ENCODE results near the gene GLIS2. TPM values are rescaled to one million over a fixed set of nuclear protein-coding genes. Genes with fewer than 3 reads are reported as not detected.

GLIS2 gene
- 0.53 and 0.77 TPM in 2 replicates for total RNA-seq

DNA sequence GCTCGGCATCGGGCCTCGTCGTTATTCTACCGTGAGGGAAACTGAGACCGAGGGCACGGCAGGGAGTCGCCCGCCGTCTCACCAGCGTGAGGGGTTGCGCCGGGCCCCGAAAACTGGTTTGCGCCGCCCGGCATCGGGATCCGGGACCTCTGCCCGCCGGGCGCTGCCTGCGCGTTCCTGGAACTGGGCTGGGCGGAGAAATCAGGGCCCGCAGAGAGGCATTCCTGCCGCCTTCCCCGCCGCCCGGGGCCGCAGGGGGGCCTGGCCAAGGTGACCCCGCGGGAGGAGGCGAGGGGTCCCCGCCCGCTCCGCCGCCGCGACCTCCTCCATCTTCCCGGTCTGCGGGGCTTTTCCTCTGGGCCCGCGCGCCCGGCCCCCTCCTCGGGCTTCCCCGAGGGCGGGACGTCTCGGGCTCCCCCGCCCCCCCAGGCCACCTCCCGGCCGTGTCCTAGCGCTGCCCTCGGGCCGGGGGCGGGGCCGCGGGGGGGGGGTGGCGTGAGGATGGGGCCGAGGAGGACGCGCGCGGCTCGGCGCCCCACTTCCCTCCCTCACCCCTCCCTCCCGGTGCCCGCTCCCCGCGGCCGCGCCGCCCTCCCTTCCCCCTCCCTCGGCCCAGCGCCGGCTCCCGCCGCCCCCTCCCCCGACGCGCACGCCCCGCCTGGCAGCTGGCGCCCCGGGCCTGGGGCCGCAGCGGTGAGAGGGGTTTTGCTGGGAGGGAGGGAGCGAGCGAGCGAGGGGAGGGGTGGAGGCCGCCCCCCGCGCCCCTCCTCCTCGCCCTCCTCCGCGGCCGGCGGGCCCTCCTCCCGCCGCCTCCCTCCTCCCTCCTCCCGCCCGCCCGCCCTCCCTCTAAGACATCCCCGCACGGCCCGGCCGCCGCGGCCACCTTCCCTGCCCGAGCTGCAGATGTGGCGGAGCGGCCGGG lies at the start of gene GLIS2:
Gene GLIS2, plus strand, starts transcription at position 882 of the 922 bp plus-strand sequence. CDS start 16,214 bp downstream, outside the sequence.
- H3K4me3 ChIP-seq (ENCODE audit: low read depth, low read length): peak within 1 kb of the TSS; percentile 52
- TF ChIP-seq, protein P1, sequence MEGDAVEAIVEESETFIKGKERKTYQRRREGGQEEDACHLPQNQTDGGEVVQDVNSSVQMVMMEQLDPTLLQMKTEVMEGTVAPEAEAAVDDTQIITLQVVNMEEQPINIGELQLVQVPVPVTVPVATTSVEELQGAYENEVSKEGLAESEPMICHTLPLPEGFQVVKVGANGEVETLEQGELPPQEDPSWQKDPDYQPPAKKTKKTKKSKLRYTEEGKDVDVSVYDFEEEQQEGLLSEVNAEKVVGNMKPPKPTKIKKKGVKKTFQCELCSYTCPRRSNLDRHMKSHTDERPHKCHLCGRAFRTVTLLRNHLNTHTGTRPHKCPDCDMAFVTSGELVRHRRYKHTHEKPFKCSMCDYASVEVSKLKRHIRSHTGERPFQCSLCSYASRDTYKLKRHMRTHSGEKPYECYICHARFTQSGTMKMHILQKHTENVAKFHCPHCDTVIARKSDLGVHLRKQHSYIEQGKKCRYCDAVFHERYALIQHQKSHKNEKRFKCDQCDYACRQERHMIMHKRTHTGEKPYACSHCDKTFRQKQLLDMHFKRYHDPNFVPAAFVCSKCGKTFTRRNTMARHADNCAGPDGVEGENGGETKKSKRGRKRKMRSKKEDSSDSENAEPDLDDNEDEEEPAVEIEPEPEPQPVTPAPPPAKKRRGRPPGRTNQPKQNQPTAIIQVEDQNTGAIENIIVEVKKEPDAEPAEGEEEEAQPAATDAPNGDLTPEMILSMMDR (IDR thresholded peaks at IDR 0.05; ENCODE audit: insufficient read depth, low read length, severe bottlenecking): no peak
- no peak for DNase-seq (ENCODE audit: low read depth)
- no peaks in the 10 kb centered on the region for H3K36me3 ChIP-seq (ENCODE audit: control insufficient read depth, insufficient read depth, low read length)
- no peak for FAIRE-seq
- H3K27me3 ChIP-seq (ENCODE audit: control insufficient read depth, insufficient read depth, low read length): no peaks in the 10 kb centered on the region

GRCh38 chr16:4266372-4266771 lies 49.5 kb upstream of the GLIS2 start:
- TF ChIP-seq, protein P1 (IDR thresholded peaks at IDR 0.05; ENCODE audit: insufficient read depth, low read length, severe bottlenecking): no peak
- peaks cover 9% of the 10 kb centered on the region for H3K36me3 ChIP-seq (ENCODE audit: control insufficient read depth, insufficient read depth, low read length)
- peak; percentile 43 for FAIRE-seq

DNA sequence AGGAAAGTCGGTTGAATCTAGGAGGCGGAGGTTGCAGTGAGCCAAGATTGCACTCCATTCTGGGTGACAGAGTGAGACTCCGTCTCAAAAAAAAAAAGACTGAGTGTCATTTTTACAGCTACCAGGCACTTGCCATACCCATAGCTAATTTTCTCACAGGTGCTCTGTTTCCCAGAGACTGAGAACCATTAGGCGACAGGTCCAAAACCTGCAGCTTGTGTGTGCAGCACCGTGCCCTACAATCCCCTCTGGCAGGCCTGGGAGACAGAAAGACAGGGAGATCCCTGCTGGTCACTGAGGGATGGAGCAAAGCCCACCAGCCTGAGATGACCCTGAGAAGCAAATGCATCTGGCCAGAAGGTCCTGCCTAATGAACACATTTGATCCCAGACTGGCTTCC lies 45.8 kb upstream of the GLIS2 start:
- DNase-seq (ENCODE audit: low read depth) (no peak), FAIRE-seq (no peak)
- TF ChIP-seq, protein P1 (IDR thresholded peaks at IDR 0.05; ENCODE audit: insufficient read depth, low read length, severe bottlenecking): no peak
- H3K27me3 ChIP-seq (ENCODE audit: control insufficient read depth, insufficient read depth, low read length): no peaks in the 10 kb centered on the region
- peaks cover 2% of the 10 kb centered on the region for H3K36me3 ChIP-seq (ENCODE audit: control insufficient read depth, insufficient read depth, low read length)
- H3K4me3 ChIP-seq (ENCODE audit: low read depth, low read length): no peak overlapping the region

More at GRCh38 chr16:4266372-4266771, 49.5 kb upstream of the GLIS2 start:
- no peaks in the 10 kb centered on the region for H3K27me3 ChIP-seq (ENCODE audit: control insufficient read depth, insufficient read depth, low read length)
- H3K4me3 ChIP-seq (ENCODE audit: low read depth, low read length): no peak overlapping the region
- no peak for DNase-seq (ENCODE audit: low read depth)

GRCh38 chr16:4270595-4270994 lies 45.3 kb upstream of the GLIS2 start:
- DNase-seq (ENCODE audit: low read depth) (no peak), FAIRE-seq (no peak)
- peaks cover 2% of the 10 kb centered on the region for H3K36me3 ChIP-seq (ENCODE audit: control insufficient read depth, insufficient read depth, low read length)
- H3K27me3 ChIP-seq (ENCODE audit: control insufficient read depth, insufficient read depth, low read length): no peaks in the 10 kb centered on the region
- TF ChIP-seq, protein P1 (IDR thresholded peaks at IDR 0.05; ENCODE audit: insufficient read depth, low read length, severe bottlenecking): no peak
- no peak overlapping the region for H3K4me3 ChIP-seq (ENCODE audit: low read depth, low read length)

DNA sequence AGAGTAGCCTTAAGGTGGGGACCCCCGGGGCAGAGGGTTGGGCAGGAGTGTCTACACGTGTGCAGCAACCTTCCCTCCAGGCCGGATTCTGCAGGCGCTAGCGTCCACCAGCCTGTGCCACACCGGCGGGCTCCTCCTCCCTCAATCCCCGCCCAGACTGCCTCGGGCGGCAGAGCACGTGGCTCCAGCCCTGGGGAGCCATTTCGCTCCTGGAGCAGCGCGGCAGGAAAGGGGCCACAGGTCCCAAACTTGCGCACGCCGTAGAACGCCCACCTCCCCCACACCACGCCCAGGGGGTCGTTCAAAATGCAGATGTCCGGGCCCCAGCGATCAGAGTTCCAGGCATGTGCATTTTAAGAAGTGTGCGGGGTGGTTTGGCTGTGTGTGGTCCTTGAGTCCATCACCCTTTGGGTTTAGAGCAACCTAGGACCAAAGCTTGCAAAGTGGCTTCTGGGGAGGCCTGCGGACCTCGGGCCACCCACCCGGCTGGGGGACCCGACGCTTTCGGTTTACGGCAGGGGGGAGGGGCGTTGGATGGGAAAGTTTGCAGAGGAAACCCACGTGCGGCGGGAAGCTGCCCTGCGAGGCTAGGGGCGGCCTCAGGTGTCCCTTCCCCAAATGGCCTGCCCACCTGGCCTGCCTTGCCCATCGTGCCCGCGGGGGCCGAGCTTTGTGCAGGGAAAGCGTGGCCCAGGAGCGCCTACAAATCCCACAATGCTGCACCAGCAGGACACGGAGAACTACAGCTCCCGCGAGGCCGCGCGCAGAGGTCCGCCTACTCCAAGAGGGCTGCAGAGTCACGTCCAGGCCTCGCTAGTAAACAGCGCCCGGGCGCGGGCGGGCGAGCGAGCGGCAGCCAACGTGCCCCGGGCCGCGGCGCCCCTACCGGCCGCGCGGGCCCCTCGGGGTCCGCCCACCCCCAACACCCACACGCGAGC lies 44.4 kb upstream of the GLIS2 start:
- peak overlapping the region; percentile 71 for H3K4me3 ChIP-seq (ENCODE audit: low read depth, low read length)
- no peaks in the 10 kb centered on the region for H3K36me3 ChIP-seq (ENCODE audit: control insufficient read depth, insufficient read depth, low read length)
- FAIRE-seq (no peak), DNase-seq (ENCODE audit: low read depth) (peak; percentile 86)
- TF ChIP-seq, protein P1 (IDR thresholded peaks at IDR 0.05; ENCODE audit: insufficient read depth, low read length, severe bottlenecking): no peak
- H3K27me3 ChIP-seq (ENCODE audit: control insufficient read depth, insufficient read depth, low read length): no peaks in the 10 kb centered on the region
